ENCODE data around the gene CRX. TPM values are rescaled to one million over a fixed set of nuclear protein-coding genes. Genes with fewer than 3 reads are reported as not detected.
A peak's percentile ranks its signal among the peaks of the same experiment; 100 is the strongest.

The CRX gene
- total RNA-seq, 1 experiment from 2014 or later, result not detected

- H3K9me3 Mint-ChIP-seq (ENCODE audit: unreplicated experiment), result no peaks in the 10 kb centered on the region
- POLR2A ChIA-PET, result interaction anchor here (0.9 kb wide), 1 partner anchor 13 kb away, joined by 3 read pairs; no protein-coding TSS in a partner anchor
- CTCF ChIA-PET, result interaction anchor here (0.5 to 0.6 kb wide), 2 partner anchors 14 to 60 kb away, joined by 3 to 4 read pairs; no protein-coding TSS in a partner anchor
- intact Hi-C loops (cut with micrococcal nuclease), result no loop called here
- H3K36me3 Mint-ChIP-seq (ENCODE audit: insufficient read depth, unreplicated experiment), result no peaks in the 10 kb centered on the region
- no peaks in the 10 kb centered on the region for H3K4me1 Mint-ChIP-seq (ENCODE audit: insufficient read depth, unreplicated experiment)
- DNase-seq (ENCODE audit: unreplicated experiment), result no peak
- H3K4me3 Mint-ChIP-seq (ENCODE audit: unreplicated experiment), result no peak overlapping the region
- TF ChIP-seq CTCF (IDR thresholded peaks at IDR 0.05; ENCODE audit: unreplicated experiment), result no peak
- H3K27me3 Mint-ChIP-seq (ENCODE audit: insufficient read depth, unreplicated experiment), result peaks cover 32% of the 10 kb centered on the region
- BruUV-seq (replicated peaks), result no TSS peak
- H3K27ac Mint-ChIP-seq (ENCODE audit: low read depth, unreplicated experiment), result no peak overlapping the region
Measured at GRCh38 chr19:47842941-47843340, 21.2 kb downstream of the CRX start.

DNA sequence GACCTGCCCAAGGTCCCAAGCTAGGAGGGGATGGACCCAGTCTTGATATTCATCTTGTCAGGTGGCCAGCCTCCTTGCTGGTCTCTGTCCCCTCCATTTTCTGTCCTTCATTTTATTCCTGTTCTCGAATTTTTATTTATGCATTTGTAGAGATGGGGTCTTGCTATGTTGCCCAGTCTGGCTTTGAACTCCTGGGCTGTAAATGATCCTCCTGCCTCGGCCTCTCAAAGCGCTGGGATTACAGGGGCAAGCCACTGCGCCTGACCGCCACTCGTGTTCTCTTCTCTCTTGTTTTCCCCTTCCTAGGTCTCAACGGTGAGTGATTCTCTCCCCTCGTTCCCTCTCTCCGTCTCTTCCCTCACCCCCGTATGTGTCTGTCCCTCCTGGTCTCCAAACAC lies 26.7 kb downstream of the CRX start:
- peaks cover 7% of the 10 kb centered on the region for H3K4me1 Mint-ChIP-seq (ENCODE audit: insufficient read depth, unreplicated experiment)
- ChIA-PET CTCF (interaction anchor here (1.0 to 2.8 kb wide), 2 partner anchors 15 to 22 kb away, joined by 3 to 9 read pairs; no protein-coding TSS in a partner anchor), POLR2A (interaction anchor here (0.8 kb wide), 1 partner anchor 15 kb away, joined by 3 read pairs; no protein-coding TSS in a partner anchor)
- H3K27ac Mint-ChIP-seq (ENCODE audit: low read depth, unreplicated experiment), result no peak overlapping the region
- no peak overlapping the region for H3K4me3 Mint-ChIP-seq (ENCODE audit: unreplicated experiment)
- no peaks in the 10 kb centered on the region for H3K9me3 Mint-ChIP-seq (ENCODE audit: unreplicated experiment)
- H3K36me3 Mint-ChIP-seq (ENCODE audit: insufficient read depth, unreplicated experiment), result no peaks in the 10 kb centered on the region
- TF ChIP-seq CTCF (IDR thresholded peaks at IDR 0.05; ENCODE audit: unreplicated experiment), result no peak
- BruUV-seq (replicated peaks), result no TSS peak
- H3K27me3 Mint-ChIP-seq (ENCODE audit: insufficient read depth, unreplicated experiment), result peaks cover 67% of the 10 kb centered on the region
- DNase-seq (ENCODE audit: unreplicated experiment), result no peak
- intact Hi-C loops (cut with micrococcal nuclease), result no loop called here

- H3K27ac Mint-ChIP-seq (ENCODE audit: low read depth, unreplicated experiment), result no peak overlapping the region
- H3K4me1 Mint-ChIP-seq (ENCODE audit: insufficient read depth, unreplicated experiment), result peaks cover 7% of the 10 kb centered on the region
- no TSS peak for BruUV-seq (replicated peaks)
- no peak overlapping the region for H3K4me3 Mint-ChIP-seq (ENCODE audit: unreplicated experiment)
- peaks cover 67% of the 10 kb centered on the region for H3K27me3 Mint-ChIP-seq (ENCODE audit: insufficient read depth, unreplicated experiment)
- H3K36me3 Mint-ChIP-seq (ENCODE audit: insufficient read depth, unreplicated experiment), result no peaks in the 10 kb centered on the region
- TF ChIP-seq CTCF (IDR thresholded peaks at IDR 0.05; ENCODE audit: unreplicated experiment), result peak; percentile 31
- ChIA-PET CTCF (interaction anchor here (1.0 to 2.8 kb wide), 2 partner anchors 15 to 21 kb away, joined by 3 to 9 read pairs; no protein-coding TSS in a partner anchor), POLR2A (interaction anchor here (0.8 kb wide), 1 partner anchor 14 kb away, joined by 3 read pairs; no protein-coding TSS in a partner anchor)
- intact Hi-C loops (cut with micrococcal nuclease), result no loop called here
- DNase-seq (ENCODE audit: unreplicated experiment), result peak; percentile 22
- no peaks in the 10 kb centered on the region for H3K9me3 Mint-ChIP-seq (ENCODE audit: unreplicated experiment)
Measured at GRCh38 chr19:47848823-47849473, 27.2 kb downstream of the CRX start.

DNA sequence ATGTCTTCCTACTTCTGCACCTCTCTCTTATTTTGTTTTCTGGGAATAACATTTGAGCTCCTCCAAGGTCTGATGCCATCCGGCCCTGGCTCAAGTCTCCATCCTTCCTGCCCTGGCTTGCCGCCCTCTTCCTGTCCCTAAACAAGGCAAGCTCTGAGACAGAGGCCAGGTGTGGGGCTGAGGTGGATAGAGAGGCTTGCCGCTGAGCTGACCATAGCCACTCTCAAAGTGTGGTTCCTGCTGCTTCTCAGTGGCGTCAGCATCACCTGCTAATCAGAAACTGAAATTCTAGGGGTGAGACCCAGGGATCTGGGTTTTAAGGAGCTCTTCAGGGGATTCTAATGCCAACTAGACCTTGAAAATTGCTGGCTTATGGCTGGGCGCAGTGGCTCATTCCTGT lies 31.3 kb downstream of the CRX start:
- no peak overlapping the region for H3K4me3 Mint-ChIP-seq (ENCODE audit: unreplicated experiment)
- BruUV-seq (replicated peaks), result no TSS peak
- peaks cover 56% of the 10 kb centered on the region for H3K27me3 Mint-ChIP-seq (ENCODE audit: insufficient read depth, unreplicated experiment)
- peaks cover 7% of the 10 kb centered on the region for H3K4me1 Mint-ChIP-seq (ENCODE audit: insufficient read depth, unreplicated experiment)
- no peaks in the 10 kb centered on the region for H3K36me3 Mint-ChIP-seq (ENCODE audit: insufficient read depth, unreplicated experiment)
- no peak for DNase-seq (ENCODE audit: unreplicated experiment)
- ChIA-PET CTCF (interaction anchor here (0.6 to 1.3 kb wide), 3 partner anchors 10 to 154 kb away, joined by 3 to 4 read pairs (median 3); no protein-coding TSS in a partner anchor), POLR2A (no interaction called here)
- no peak overlapping the region for H3K27ac Mint-ChIP-seq (ENCODE audit: low read depth, unreplicated experiment)
- intact Hi-C loops (cut with micrococcal nuclease), result no loop called here
- H3K9me3 Mint-ChIP-seq (ENCODE audit: unreplicated experiment), result no peaks in the 10 kb centered on the region
- TF ChIP-seq CTCF (IDR thresholded peaks at IDR 0.05; ENCODE audit: unreplicated experiment), result no peak

Measured in MCF 10A (cell line).